Thymus (tissue), 11 donors: Measurements from ENCODE around the gene GRAMD1B. TPM values are rescaled to one million over a fixed set of nuclear protein-coding genes. Genes with fewer than 3 reads are reported as not detected.

Experiments used
- DNase-seq, 9 donors: peaks; one replicate each; pipeline ENCODE4 v3.0.0-alpha.2; 2013; ENCODE audit warnings: low spot score in 9 of 9, low read depth in 6 of 9, missing footprints in 1 of 9
- H3K27ac ChIP-seq, 2 donors: one replicate each; pipeline ENCODE4 v1.5.1; 2013; ENCODE audit warnings: control low read depth in 1 of 2, low read depth in 1 of 2, low read length in 1 of 2, mild to moderate bottlenecking in 1 of 2, moderate library complexity in 1 of 2
- H3K27me3 ChIP-seq, 2 donors: one replicate each; pipeline ENCODE4 v1.5.1; 2013; ENCODE audit warnings: low read length in 1 of 2; ENCODE audit not compliant: control insufficient read depth in 2 of 2, insufficient read depth in 1 of 2
- H3K36me3 ChIP-seq, 2 donors: one replicate each; pipeline ENCODE4 v1.5.1; 2013; ENCODE audit warnings: low read length in 1 of 2, mild to moderate bottlenecking in 1 of 2, moderate library complexity in 1 of 2; ENCODE audit not compliant: control insufficient read depth in 2 of 2, insufficient read depth in 2 of 2
- H3K4me1 ChIP-seq, 2 donors: one replicate each; pipeline ENCODE4 v1.5.1; 2013; ENCODE audit warnings: low read length in 2 of 2; ENCODE audit not compliant: control insufficient read depth in 2 of 2, insufficient read depth in 2 of 2
- H3K4me3 ChIP-seq, 2 donors: one replicate each; pipeline ENCODE4 v1.5.1; 2013; ENCODE audit warnings: low read length in 2 of 2, control low read depth in 1 of 2, mild to moderate bottlenecking in 1 of 2
- H3K9me3 ChIP-seq, 2 donors: one replicate each; pipeline ENCODE4 v1.5.1; 2013; ENCODE audit warnings: low read length in 1 of 2, mild to moderate bottlenecking in 1 of 2; ENCODE audit not compliant: control insufficient read depth in 2 of 2, insufficient read depth in 1 of 2
- WGBS: extraction: QIAGEN DNeasy Blood & Tissue Kit; methylation state at CpG from one replicate; pipeline ENCODE4 v1.1.7; 2013; 5-methylcytosine and 5-hydroxymethylcytosine counted together
- polyA plus RNA-seq: library from polyadenylated mRNA; stranded (reverse); fragments of 200-250 nt; gene quantifications from one replicate; pipeline ENCODE4 v1.2.3, GENCODE V29; 2013
- total RNA-seq: library from RNA; stranded (reverse); fragments of 120-200 nt; gene quantifications from one replicate; pipeline ENCODE4 v1.2.4, GENCODE V29; 2013
- donor health status: healthy.

The GRAMD1B gene
- total and polyA plus RNA-seq, 2 donors = 4.8 to 15.6 TPM

DNA sequence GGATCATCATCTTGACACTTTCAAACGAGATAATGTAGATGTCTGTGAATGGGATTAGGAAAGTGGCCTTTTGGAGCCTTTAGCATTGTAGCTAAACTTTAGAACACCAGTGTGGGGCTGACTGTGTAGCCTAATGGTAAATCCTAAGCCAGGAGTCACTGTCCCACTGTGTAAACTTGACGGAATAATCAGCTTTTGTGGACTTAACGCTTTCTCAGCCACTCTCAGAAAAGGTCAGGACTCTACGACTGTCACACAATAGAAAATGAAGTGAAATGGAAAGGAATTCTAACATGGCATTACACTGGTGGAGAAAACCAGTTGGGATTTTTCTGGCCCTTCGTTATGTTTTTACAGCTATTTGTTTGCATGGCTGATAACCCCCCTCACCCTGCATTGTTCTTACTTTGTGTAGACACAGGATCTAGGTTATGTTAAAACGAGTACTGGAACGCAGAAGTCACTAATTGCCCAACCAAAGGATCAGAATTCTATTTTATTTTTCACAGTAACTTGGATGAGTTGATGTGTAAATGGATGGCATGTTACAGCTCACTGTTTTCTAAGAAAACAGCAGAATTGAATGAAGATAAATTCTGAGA lies 22.0 kb upstream of the GRAMD1B start:
- 95% methylated on average over 7 of the region's 7 CpGs for WGBS

DNA sequence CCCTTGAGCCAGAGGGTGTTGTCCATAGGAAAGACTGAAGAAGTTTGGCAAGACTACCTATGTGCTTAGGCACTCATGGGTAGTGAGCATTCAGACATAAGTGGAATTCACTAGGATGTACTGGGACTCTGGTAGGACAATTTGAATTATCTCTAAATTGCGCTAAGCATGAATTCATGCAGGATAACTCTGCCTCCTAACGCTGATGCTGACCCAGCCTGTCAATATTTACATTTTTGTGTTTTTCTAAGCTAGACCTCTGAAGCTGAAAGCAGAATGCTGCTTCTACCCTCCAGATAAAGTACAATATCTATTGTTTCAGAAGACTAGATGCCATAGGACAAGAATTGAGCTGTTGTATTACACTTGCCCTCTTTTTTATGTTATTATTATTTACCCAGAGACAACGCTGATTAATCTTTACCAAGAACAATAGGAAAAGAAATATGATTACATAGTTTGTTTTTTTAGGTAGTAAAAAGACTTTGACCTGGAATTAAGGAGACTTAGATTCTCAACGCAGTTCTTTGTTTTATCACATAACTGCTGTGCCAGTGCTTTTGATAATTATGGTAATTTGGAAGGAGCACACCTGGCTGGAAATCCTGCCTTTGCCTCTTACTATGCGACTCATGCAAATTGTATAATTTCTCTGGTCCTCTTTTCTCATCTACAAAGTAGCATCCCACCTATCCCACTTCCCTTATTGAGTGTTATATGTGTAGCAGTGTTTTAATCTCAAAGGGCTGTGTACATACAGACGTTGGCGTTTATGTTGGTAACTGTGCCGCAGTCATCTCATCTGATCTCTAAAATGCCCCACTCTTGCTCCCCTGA lies 21.2 kb upstream of the GRAMD1B start:
- Histone ChIP-seq H3K27ac (peak overlapping the region in 1 of 2 donors; percentile 56), H3K36me3 (no peaks in the 10 kb centered on the region), H3K27me3 (no peaks in the 10 kb centered on the region), H3K9me3 (no peaks in the 10 kb centered on the region), H3K4me3 (no peak overlapping the region), H3K4me1 (peaks cover 12 to 42% of the 10 kb centered on the region in 2 donors)
- no peak for DNase-seq
- WGBS = 96% methylated on average over 8 of the region's 8 CpGs

More for the DNA sequence above, 22.0 kb upstream of the GRAMD1B start:
- H3K9me3 ChIP-seq = no peaks in the 10 kb centered on the region
- no peaks in the 10 kb centered on the region for H3K27me3 ChIP-seq
- H3K27ac ChIP-seq = no peak overlapping the region
- H3K4me3 ChIP-seq = no peak overlapping the region
- H3K36me3 ChIP-seq = no peaks in the 10 kb centered on the region
- DNase-seq = no peak
- peaks cover 12 to 42% of the 10 kb centered on the region in 2 donors for H3K4me1 ChIP-seq

DNA sequence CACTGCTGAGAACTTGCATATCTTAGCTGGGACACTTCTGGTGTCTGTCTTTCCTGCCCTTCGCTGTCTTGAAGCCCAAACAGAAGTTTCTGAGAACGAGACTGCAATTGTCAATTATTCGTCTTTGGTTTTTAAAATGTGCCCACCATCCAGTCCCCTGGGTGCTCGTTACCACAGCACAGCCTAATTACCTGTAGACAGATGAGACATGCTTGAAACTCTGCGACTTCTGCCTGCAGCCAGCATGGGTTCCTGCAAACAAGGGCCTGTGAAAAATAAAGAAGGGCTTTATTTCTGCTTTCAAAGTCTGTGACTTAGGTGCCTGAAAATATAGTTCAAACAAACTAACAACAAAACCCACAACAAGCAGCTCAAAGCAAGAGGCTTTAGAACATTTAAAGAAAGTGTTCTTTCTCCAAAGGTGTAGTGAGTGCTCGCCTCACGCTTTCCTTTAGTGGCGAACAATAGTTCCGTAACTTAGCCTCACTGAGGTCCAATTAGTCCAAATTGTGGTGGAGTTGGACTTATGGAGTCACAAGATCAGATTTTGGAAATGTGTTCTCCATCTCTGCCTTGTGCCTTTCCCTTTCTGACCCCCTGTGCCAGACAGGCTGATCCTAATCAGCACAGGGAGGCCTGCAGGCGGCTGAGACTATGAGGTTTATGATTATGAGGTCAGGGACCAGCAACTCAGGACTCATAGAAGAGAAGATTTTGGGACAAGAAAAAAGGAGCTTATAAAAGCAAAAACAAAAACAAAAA lies 20.4 kb upstream of the GRAMD1B start:
- peak in 1 of 9 donors; percentile 52 for DNase-seq
- Histone ChIP-seq H3K27ac (peak overlapping the region in 1 of 2 donors; percentile 56), H3K9me3 (no peaks in the 10 kb centered on the region), H3K4me3 (no peak overlapping the region), H3K27me3 (no peaks in the 10 kb centered on the region), H3K36me3 (no peaks in the 10 kb centered on the region), H3K4me1 (peaks cover 12 to 40% of the 10 kb centered on the region in 2 donors)
- 90% methylated on average over 10 of the region's 10 CpGs for WGBS

DNA sequence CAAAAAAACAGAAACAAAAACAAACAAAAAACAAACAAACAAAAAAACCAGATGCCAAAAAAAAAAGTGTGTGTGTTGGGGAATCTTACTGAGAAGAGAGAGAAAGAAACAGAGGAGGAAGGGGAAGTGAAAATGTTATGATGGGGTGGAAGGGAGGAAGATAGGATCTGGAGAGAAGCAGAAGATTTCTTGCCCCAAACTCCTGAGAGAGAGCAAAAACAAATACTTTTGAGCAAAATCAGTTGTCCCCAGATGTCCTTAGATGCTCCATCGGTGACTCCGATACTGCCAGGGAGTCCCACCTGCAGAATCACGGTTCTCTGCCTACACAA lies 19.9 kb upstream of the GRAMD1B start:
- H3K27ac ChIP-seq = peak overlapping the region in 1 of 2 donors; percentile 56
- no peak overlapping the region for H3K4me3 ChIP-seq
- WGBS = 92% methylated on average over 3 of the region's 3 CpGs

DNA sequence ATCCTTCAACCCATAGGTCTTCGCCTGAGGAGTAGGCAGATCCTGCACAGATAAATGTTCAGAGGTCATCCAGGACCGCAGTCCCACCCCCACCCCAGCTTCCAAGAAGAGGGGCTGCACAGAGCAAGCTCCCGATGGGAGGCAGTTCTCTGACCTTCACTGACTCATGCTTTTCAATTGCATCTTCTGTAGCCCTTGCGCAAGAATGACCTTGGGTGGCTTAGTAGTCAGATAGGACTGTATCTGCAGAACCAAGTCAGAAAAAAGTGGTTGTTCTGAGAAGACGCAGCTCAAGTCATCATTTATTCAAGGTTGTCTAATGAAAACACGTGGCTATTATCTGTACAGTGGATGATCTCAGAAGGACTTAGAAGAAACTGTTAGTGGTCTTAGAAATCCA lies 16.4 kb upstream of the GRAMD1B start:
- no peak overlapping the region for H3K4me3 ChIP-seq
- 98% methylated on average over 6 of the region's 6 CpGs for WGBS
- DNase-seq = no peak
- H3K27ac ChIP-seq = no peak overlapping the region
- no peaks in the 10 kb centered on the region for H3K27me3 ChIP-seq
- no peaks in the 10 kb centered on the region for H3K9me3 ChIP-seq
- peaks cover 8 to 18% of the 10 kb centered on the region in 2 donors for H3K4me1 ChIP-seq
- H3K36me3 ChIP-seq = no peaks in the 10 kb centered on the region

More for the DNA sequence above, 19.9 kb upstream of the GRAMD1B start:
- H3K27me3 ChIP-seq = no peaks in the 10 kb centered on the region
- peaks cover 12 to 36% of the 10 kb centered on the region in 2 donors for H3K4me1 ChIP-seq
- H3K36me3 ChIP-seq = no peaks in the 10 kb centered on the region
- DNase-seq = no peak
- no peaks in the 10 kb centered on the region for H3K9me3 ChIP-seq

DNA sequence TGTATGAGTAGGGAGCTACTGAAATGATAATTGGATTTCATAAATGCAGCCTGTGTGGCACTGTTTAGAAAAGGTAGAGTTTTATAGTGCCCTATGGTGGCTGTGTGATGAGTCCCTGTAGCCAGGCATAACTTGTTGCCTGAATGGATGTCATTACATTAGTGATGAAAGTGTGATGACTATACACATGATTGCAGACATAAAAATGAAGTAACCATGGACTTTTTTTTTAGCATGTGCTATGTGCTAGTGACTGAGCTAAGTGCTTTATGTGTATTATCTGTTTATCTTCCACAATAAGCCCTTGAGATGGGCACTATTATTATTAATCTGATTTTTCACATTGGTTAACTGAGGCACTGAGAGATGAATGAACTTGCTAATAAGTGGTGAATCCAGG lies 13.5 kb upstream of the GRAMD1B start:
- H3K36me3 ChIP-seq = no peaks in the 10 kb centered on the region
- H3K4me1 ChIP-seq = no peaks in the 10 kb centered on the region
- H3K27ac ChIP-seq = no peak overlapping the region
- no peak overlapping the region for H3K4me3 ChIP-seq
- no peak for DNase-seq
- H3K9me3 ChIP-seq = no peaks in the 10 kb centered on the region
- H3K27me3 ChIP-seq = no peaks in the 10 kb centered on the region

DNA sequence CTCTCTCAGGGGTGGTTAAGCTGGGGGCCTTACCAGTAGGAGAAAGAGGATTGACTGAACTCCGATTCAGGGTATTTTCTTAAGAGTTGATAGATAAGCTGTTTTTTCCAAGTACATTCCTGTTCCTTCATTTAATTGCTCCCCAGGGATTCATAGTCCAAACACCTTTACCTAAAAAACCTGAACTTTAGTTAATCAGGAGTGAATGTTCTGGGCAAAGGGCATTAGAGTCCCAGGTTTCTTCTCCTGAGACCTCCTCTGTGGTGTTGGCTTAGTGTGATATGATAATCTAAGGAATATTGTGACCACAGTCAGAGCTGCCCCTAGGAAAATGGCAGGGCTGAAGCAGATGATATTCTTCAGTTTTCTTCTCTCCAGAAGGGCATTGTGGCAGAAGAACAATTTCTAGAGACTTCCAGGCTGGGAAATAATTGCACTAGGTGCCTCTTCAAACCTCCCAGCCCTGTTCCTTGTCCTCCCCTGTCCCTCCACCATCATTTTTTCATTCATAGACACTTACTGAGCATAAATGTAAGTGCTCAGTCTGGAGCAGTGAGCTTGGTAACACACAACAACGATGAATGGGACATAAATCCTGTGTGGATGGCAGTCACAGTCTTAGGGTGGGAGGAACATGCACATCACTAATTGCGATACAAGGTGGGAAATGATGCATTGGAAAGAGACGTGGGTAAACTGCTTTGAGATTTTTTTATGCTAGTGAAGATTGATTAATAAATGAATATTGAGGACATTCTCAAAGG lies 11.5 kb upstream of the GRAMD1B start:
- WGBS = 97% methylated on average over 4 of the region's 4 CpGs

DNA sequence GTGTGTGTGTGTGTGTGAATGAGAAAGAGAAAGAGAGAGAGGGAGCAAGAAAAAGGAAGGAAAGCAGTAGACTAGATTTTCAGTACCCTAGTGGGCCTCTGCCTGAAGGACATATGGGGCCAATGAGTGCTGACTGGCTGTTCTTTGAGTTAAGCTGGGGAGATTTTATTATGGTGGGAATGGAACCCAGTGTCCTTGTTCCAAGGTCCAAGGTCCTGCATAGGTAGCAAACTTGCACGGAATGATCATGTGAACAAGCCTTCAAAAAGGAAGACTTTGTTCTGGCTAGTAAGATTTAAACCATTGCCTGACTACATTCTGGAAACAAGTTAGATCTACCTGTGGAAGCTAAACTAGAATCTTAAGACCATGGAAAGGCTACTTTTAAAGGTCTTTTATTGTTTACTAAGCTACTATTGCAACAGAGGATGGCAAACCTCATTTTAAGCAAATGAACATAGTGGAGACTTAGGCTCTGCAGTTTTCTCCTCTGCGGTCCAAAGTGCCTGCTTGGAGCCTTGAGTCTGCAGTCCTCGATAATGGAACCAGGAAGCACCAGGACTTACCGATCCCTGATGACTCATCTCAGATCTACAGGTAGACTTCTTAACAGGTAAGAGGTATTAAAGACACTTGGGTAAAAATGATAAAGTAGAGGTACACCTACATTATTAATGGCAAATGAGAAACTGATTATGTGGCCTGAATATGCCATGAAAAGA lies 10.2 kb upstream of the GRAMD1B start:
- H3K4me3 ChIP-seq = no peak overlapping the region
- WGBS = 97% methylated on average over 4 of the region's 4 CpGs
- DNase-seq = no peak

More for the DNA sequence above, 11.5 kb upstream of the GRAMD1B start:
- no peak overlapping the region for H3K4me3 ChIP-seq
- H3K36me3 ChIP-seq = no peaks in the 10 kb centered on the region
- no peaks in the 10 kb centered on the region for H3K9me3 ChIP-seq
- no peak overlapping the region for H3K27ac ChIP-seq
- H3K4me1 ChIP-seq = no peaks in the 10 kb centered on the region
- no peaks in the 10 kb centered on the region for H3K27me3 ChIP-seq
- DNase-seq = no peak

More for the DNA sequence above, 10.2 kb upstream of the GRAMD1B start:
- no peaks in the 10 kb centered on the region for H3K36me3 ChIP-seq
- no peaks in the 10 kb centered on the region for H3K27me3 ChIP-seq
- no peaks in the 10 kb centered on the region for H3K4me1 ChIP-seq
- no peaks in the 10 kb centered on the region for H3K9me3 ChIP-seq
- no peak overlapping the region for H3K27ac ChIP-seq
